ENCODE data around the gene TREH. TPM values are rescaled to one million over a fixed set of nuclear protein-coding genes. Genes with fewer than 3 reads are reported as not detected.

TREH gene
- polyA plus RNA-seq, 1 donor from 2014 or later = 0.12 TPM

- H3K9me3 ChIP-seq (ENCODE audit: low read length) = no peaks in the 10 kb centered on the region
- no peaks in the 10 kb centered on the region for H3K79me2 ChIP-seq (replicated peaks; ENCODE audit: insufficient read depth, low read length)
- H4K20me1 ChIP-seq (ENCODE audit: insufficient read depth) = no peaks in the 10 kb centered on the region
- no peaks in the 10 kb centered on the region for H3F3A ChIP-seq (ENCODE audit: insufficient read depth, low read length, poor library complexity, severe bottlenecking)
- H3K4me2 ChIP-seq (ENCODE audit: low read length) = no peak overlapping the region
- no peaks in the 10 kb centered on the region for H3K36me3 ChIP-seq (ENCODE audit: insufficient read depth, low read length)
- no peaks in the 10 kb centered on the region for H3K27me3 ChIP-seq (ENCODE audit: insufficient read depth, low read depth, low read length)
- H3K9ac ChIP-seq (ENCODE audit: low read length) = no peak overlapping the region
- H3K4me3 ChIP-seq (ENCODE audit: low read length) = no peak overlapping the region
- no peak overlapping the region for H3K27ac ChIP-seq (ENCODE audit: low read length)
- no peak for TF ChIP-seq EP300 (conservative IDR thresholded peaks at IDR 0.05; ENCODE audit: poor library complexity, severe bottlenecking)
- no peak for TF ChIP-seq MXI1 (conservative IDR thresholded peaks at IDR 0.05; ENCODE audit: poor library complexity, severe bottlenecking)
- TF ChIP-seq REST (IDR thresholded peaks at IDR 0.05; ENCODE audit: borderline replicate concordance) = no peak
- no peak for TF ChIP-seq POLR2AphosphoS5 (IDR thresholded peaks at IDR 0.05)
- H3K9me2 ChIP-seq (ENCODE audit: insufficient read depth, low read length) = no peaks in the 10 kb centered on the region
- H2AFZ ChIP-seq (ENCODE audit: low read depth, low read length) = no peak overlapping the region
Measured at GRCh38 chr11:118690553-118691304, 11.3 kb upstream of the TREH start.

- peak overlapping the region; percentile 16 for H3K9ac ChIP-seq (ENCODE audit: low read length)
- H3K9me2 ChIP-seq (ENCODE audit: insufficient read depth, low read length) = no peaks in the 10 kb centered on the region
- TF ChIP-seq RAD21 (conservative IDR thresholded peaks at IDR 0.05) (peak; percentile 77), SMC3 (conservative IDR thresholded peaks at IDR 0.05; ENCODE audit: poor library complexity) (peak; percentile 75), TAF1 (IDR thresholded peaks at IDR 0.05; ENCODE audit: low read depth) (no peak), CTCF (IDR thresholded peaks at IDR 0.05; ENCODE audit: poor library complexity, severe bottlenecking) (peak; percentile 83)
Measured at GRCh38 chr11:118689852-118690552, 10.6 kb upstream of the TREH start.

More at GRCh38 chr11:118689852-118690552, 10.6 kb upstream of the TREH start:
- H3F3A ChIP-seq (ENCODE audit: insufficient read depth, low read length, poor library complexity, severe bottlenecking) = no peaks in the 10 kb centered on the region
- H2AFZ ChIP-seq (ENCODE audit: low read depth, low read length) = no peak overlapping the region
- H3K4me3 ChIP-seq (ENCODE audit: low read length) = peak overlapping the region; percentile 50
- no peaks in the 10 kb centered on the region for H3K79me2 ChIP-seq (replicated peaks; ENCODE audit: insufficient read depth, low read length)
- no peak overlapping the region for H3K4me2 ChIP-seq (ENCODE audit: low read length)
- H3K9me3 ChIP-seq (ENCODE audit: low read length) = no peaks in the 10 kb centered on the region
- no peaks in the 10 kb centered on the region for H3K27me3 ChIP-seq (ENCODE audit: insufficient read depth, low read depth, low read length)
- no peaks in the 10 kb centered on the region for H3K36me3 ChIP-seq (ENCODE audit: insufficient read depth, low read length)
- H3K27ac ChIP-seq (ENCODE audit: low read length) = no peak overlapping the region
- no peaks in the 10 kb centered on the region for H4K20me1 ChIP-seq (ENCODE audit: insufficient read depth)
